ENCODE data around the gene FAAP20.

Gene FAAP20

DNA sequence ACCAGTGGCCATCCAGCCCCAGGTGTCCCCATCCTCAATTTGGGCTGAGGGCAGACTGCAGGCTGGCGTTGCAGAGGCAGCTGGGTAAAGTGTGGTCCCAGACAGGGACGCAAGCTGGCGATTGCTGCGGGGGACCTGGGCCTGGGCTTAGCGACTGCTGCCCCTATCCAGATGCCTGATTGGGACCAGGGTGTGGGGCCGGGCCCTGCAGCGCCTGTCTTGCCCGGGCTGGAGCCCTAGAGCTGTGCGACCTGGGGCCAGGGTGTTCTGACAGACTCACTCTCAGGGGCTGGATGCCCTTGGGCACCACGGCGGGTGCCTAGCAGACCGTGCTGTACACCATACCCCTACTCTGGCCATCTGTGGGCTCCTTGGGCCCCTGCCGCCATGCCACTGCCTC lies 16.2 kb upstream of the FAAP20 start:
- no peaks in the 10 kb centered on the region for H4K20me1 ChIP-seq (ENCODE audit: insufficient read depth, low read length, poor library complexity, severe bottlenecking)
- no peaks in the 10 kb centered on the region for H3K9me2 ChIP-seq (replicated peaks; ENCODE audit: low read depth, low read length)
- no peaks in the 10 kb centered on the region for H3K27me3 ChIP-seq (ENCODE audit: insufficient read depth, low read length, poor library complexity, severe bottlenecking)
- no peaks in the 10 kb centered on the region for H3K9me3 ChIP-seq (ENCODE audit: insufficient read depth, low read depth, low read length)
- H2AFZ ChIP-seq (ENCODE audit: low read length) = no peak overlapping the region
- no peaks in the 10 kb centered on the region for H3K4me1 ChIP-seq (ENCODE audit: insufficient read depth, low read length, poor library complexity, severe bottlenecking)
- H3F3A ChIP-seq (ENCODE audit: low read depth) = no peaks in the 10 kb centered on the region
- H3K4me3 ChIP-seq (ENCODE audit: low read length, poor library complexity, severe bottlenecking) = no peak overlapping the region
- TF ChIP-seq, protein P1, sequence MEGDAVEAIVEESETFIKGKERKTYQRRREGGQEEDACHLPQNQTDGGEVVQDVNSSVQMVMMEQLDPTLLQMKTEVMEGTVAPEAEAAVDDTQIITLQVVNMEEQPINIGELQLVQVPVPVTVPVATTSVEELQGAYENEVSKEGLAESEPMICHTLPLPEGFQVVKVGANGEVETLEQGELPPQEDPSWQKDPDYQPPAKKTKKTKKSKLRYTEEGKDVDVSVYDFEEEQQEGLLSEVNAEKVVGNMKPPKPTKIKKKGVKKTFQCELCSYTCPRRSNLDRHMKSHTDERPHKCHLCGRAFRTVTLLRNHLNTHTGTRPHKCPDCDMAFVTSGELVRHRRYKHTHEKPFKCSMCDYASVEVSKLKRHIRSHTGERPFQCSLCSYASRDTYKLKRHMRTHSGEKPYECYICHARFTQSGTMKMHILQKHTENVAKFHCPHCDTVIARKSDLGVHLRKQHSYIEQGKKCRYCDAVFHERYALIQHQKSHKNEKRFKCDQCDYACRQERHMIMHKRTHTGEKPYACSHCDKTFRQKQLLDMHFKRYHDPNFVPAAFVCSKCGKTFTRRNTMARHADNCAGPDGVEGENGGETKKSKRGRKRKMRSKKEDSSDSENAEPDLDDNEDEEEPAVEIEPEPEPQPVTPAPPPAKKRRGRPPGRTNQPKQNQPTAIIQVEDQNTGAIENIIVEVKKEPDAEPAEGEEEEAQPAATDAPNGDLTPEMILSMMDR (conservative IDR thresholded peaks at IDR 0.05; ENCODE audit: low read length) = no peak
- TF ChIP-seq EZH2phosphoT487 (IDR thresholded peaks at IDR 0.05; ENCODE audit: borderline replicate concordance) = no peak
- H3K79me2 ChIP-seq (ENCODE audit: insufficient read depth, low read length) = no peaks in the 10 kb centered on the region
- H3K4me2 ChIP-seq (ENCODE audit: low read depth, low read length, poor library complexity, severe bottlenecking) = no peak overlapping the region
- H3K9ac ChIP-seq (ENCODE audit: low read depth, low read length, poor library complexity, severe bottlenecking) = no peak overlapping the region
- H3K36me3 ChIP-seq (ENCODE audit: insufficient read depth, low read length) = no peaks in the 10 kb centered on the region

DNA sequence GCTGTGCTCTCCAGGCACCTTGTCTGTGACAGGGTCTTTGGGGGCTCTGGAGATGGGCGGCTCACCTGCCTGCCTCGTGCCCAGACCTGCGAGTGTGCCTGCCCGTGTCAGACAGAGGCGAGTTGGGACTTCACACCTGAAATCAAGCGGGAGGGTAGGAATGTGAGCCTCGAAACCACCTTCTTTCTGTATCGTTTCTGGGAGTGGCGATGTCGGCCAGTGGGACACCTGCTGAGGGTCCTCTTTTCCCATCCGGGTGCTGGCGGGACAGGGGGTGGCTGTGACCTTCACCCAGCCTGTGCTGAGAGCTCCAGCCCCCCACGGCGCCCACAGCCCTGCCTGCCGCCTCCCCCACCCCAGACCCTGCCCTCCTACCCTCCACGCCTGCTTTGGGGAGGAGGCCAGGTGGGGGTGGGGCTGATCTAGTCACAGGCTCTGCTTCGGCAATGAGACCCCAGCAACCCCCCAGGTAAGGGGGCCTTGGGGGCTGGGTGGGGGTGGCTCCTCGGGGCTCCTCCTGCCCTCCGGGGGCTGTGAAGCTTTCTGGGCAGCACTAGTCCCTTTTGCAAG lies 15.6 kb upstream of the FAAP20 start:
- Histone ChIP-seq H3K4me2 (ENCODE audit: low read depth, low read length, poor library complexity, severe bottlenecking) (no peak overlapping the region), H2AFZ (ENCODE audit: low read length) (no peak overlapping the region), H3K9me3 (ENCODE audit: insufficient read depth, low read depth, low read length) (no peaks in the 10 kb centered on the region), H3K9me2 (replicated peaks; ENCODE audit: low read depth, low read length) (no peaks in the 10 kb centered on the region), H3K4me3 (ENCODE audit: low read length, poor library complexity, severe bottlenecking) (no peak overlapping the region), H3K79me2 (ENCODE audit: insufficient read depth, low read length) (no peaks in the 10 kb centered on the region), H3K9ac (ENCODE audit: low read depth, low read length, poor library complexity, severe bottlenecking) (no peak overlapping the region), H3K36me3 (ENCODE audit: insufficient read depth, low read length) (no peaks in the 10 kb centered on the region), H3K27me3 (ENCODE audit: insufficient read depth, low read length, poor library complexity, severe bottlenecking) (no peaks in the 10 kb centered on the region), H3K4me1 (ENCODE audit: insufficient read depth, low read length, poor library complexity, severe bottlenecking) (no peaks in the 10 kb centered on the region), H3F3A (ENCODE audit: low read depth) (no peaks in the 10 kb centered on the region), H4K20me1 (ENCODE audit: insufficient read depth, low read length, poor library complexity, severe bottlenecking) (no peaks in the 10 kb centered on the region)
- no peak for TF ChIP-seq EZH2phosphoT487 (IDR thresholded peaks at IDR 0.05; ENCODE audit: borderline replicate concordance)
- TF ChIP-seq, protein P1 (conservative IDR thresholded peaks at IDR 0.05; ENCODE audit: low read length) = no peak

DNA sequence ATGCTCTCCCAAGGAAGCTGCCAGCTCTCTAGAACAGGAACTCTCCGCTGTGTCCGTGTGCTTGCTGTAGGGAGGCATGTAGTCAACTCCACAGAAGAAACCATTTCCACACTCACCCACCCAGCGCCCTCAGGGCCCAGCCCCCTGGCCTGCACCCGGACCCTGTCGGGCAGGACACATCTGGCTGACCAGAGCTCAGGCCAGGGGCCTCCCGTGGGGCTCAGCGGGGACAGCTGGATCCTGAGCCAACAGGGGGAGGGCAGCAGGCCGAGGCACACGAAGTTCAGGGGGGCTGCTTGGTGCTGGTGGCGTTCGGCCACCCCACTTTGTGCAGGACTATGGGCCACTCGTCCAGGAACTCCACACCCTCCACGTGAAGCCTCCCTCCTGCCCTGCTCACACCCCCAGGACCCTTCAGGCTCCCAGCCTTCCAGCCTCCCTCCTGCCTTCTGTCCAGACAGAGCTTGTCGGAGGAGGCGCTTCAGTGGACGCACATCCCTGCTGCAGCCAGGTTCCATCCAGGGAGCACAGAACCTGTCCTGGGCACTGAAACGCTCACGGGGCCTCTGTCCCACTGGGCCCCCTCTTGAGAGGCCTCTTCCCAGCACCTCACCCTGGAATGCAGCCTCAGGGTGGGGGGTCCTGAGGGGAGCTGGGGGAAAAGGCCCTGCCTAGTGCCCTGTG lies 15.0 kb upstream of the FAAP20 start:
- H4K20me1 ChIP-seq (ENCODE audit: insufficient read depth, low read length, poor library complexity, severe bottlenecking) = no peaks in the 10 kb centered on the region
- H3K79me2 ChIP-seq (ENCODE audit: insufficient read depth, low read length) = no peaks in the 10 kb centered on the region
- H3K9me3 ChIP-seq (ENCODE audit: insufficient read depth, low read depth, low read length) = no peaks in the 10 kb centered on the region
- H3K4me2 ChIP-seq (ENCODE audit: low read depth, low read length, poor library complexity, severe bottlenecking) = no peak overlapping the region
- H3F3A ChIP-seq (ENCODE audit: low read depth) = no peaks in the 10 kb centered on the region
- no peaks in the 10 kb centered on the region for H3K36me3 ChIP-seq (ENCODE audit: insufficient read depth, low read length)
- H3K4me1 ChIP-seq (ENCODE audit: insufficient read depth, low read length, poor library complexity, severe bottlenecking) = peaks cover under 1% of the 10 kb centered on the region
- H3K9ac ChIP-seq (ENCODE audit: low read depth, low read length, poor library complexity, severe bottlenecking) = no peak overlapping the region
- H3K9me2 ChIP-seq (replicated peaks; ENCODE audit: low read depth, low read length) = no peaks in the 10 kb centered on the region
- H2AFZ ChIP-seq (ENCODE audit: low read length) = no peak overlapping the region
- no peaks in the 10 kb centered on the region for H3K27me3 ChIP-seq (ENCODE audit: insufficient read depth, low read length, poor library complexity, severe bottlenecking)
- TF ChIP-seq EZH2phosphoT487 (IDR thresholded peaks at IDR 0.05; ENCODE audit: borderline replicate concordance) = no peak
- TF ChIP-seq, protein P1 (conservative IDR thresholded peaks at IDR 0.05; ENCODE audit: low read length) = no peak
- no peak overlapping the region for H3K4me3 ChIP-seq (ENCODE audit: low read length, poor library complexity, severe bottlenecking)

All from Loucy (cell line).